Measurements from ENCODE around the gene TYK2. TPM values are rescaled to one million over a fixed set of nuclear protein-coding genes. Genes with fewer than 3 reads are reported as not detected.

The TYK2 gene
- total RNA-seq, 1 experiment from 2014 or later: 66.4 TPM

DNA sequence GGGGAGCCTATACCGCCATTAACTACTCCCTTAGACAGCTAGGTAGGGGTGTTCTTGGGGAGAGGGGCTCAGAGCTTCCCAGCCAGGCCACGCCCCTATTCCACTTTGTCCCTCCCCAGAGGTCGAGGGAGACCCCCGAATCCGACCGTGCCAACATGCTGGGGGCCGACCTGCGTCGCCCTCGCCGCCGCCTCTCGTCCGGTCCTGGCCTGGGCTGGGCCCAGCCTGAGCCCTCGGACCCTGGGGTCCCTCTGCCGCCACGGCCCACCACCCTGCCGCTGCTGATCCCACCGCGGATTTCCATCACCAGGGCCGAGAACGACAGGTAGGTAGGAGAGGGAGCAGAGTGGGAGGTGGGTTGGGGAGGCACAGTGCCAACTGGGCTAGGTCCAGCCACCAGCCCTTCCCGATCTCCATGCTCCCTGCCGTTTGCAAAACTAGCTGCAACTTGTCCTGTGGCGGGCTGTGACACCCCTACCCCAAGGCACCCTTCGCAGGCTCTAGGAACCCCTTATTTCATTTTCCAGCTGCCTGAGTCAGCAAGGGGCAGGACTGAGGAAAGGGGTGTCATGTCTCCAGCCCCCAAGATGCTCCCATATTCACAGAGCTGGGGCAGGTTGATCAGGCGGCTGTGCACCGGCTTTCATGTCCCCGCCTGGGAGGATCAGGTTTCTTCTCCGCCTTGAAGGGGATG is 37.3 kb upstream of the TYK2 start (continued):
- TF ChIP-seq, protein P1, sequence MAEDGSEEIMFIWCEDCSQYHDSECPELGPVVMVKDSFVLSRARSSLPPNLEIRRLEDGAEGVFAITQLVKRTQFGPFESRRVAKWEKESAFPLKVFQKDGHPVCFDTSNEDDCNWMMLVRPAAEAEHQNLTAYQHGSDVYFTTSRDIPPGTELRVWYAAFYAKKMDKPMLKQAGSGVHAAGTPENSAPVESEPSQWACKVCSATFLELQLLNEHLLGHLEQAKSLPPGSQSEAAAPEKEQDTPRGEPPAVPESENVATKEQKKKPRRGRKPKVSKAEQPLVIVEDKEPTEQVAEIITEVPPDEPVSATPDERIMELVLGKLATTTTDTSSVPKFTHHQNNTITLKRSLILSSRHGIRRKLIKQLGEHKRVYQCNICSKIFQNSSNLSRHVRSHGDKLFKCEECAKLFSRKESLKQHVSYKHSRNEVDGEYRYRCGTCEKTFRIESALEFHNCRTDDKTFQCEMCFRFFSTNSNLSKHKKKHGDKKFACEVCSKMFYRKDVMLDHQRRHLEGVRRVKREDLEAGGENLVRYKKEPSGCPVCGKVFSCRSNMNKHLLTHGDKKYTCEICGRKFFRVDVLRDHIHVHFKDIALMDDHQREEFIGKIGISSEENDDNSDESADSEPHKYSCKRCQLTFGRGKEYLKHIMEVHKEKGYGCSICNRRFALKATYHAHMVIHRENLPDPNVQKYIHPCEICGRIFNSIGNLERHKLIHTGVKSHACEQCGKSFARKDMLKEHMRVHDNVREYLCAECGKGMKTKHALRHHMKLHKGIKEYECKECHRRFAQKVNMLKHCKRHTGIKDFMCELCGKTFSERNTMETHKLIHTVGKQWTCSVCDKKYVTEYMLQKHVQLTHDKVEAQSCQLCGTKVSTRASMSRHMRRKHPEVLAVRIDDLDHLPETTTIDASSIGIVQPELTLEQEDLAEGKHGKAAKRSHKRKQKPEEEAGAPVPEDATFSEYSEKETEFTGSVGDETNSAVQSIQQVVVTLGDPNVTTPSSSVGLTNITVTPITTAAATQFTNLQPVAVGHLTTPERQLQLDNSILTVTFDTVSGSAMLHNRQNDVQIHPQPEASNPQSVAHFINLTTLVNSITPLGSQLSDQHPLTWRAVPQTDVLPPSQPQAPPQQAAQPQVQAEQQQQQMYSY (CRISPR knock-in tag; IDR thresholded peaks at IDR 0.05): 0 out of 2 replicates have a peak, but pooled peaks have one; percentile 10
- TF ChIP-seq TCF7 (CRISPR knock-in tag; IDR thresholded peaks at IDR 0.05; ENCODE audit: low read depth): no peak

DNA sequence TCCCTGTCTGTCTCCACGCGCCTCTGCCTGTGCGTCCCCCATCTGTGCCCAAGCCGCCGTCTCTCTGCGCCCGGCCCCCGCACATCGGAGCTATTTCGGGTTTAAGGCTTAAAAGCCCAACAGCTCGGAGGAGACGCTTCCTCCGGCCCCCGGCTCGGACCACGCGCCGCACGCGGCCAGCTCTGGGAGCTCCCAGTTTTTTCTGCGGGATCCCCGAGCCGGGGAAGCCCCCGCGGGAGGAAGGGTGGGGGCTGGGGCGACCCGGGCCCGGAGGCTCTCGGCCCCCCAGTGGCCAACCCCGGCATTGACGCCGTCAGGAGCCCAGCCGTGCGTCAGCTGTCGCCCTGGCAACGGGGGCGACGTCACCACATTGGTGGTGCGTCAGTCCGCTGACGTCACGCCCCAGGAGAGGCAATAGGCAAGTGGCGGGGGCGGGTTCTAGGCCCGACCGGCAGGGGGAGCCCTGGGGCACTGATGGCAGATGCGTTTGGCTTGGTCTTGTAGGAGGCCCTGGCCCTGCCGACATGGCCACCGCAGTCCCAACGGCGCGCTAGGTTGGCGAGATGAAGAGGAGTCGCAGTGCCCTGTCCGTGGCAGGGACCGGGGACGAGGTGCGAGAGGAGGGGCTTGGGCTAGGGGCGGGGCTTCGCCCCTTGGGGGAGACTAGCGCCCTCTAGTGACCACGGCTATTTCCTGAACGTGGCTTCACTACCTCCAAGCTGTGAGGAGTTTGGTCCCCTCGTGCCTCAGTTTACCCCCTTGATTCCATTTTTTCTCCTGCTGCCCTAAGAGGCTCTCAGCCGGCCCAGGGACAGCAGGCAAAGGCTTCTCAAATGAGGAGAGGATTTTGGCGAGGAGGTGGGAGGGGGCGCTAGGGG is 36.2 kb upstream of the TYK2 start:
- no peaks in the 10 kb centered on the region for H3K9me3 Mint-ChIP-seq
- peak overlapping the region; percentile 72 for H3K4me3 Mint-ChIP-seq
- H3K27ac Mint-ChIP-seq: peak overlapping the region; percentile 90
- 0 out of 2 replicates have a peak, but pooled peaks have one; percentile 5 for TF ChIP-seq ZNF121 (CRISPR knock-in tag; IDR thresholded peaks at IDR 0.05)
- TF ChIP-seq ZBTB21 (CRISPR knock-in tag; IDR thresholded peaks at IDR 0.05; ENCODE audit: borderline replicate concordance): peak; percentile 100
- TF ChIP-seq FOXK1 (CRISPR knock-in tag; IDR thresholded peaks at IDR 0.05): peak; percentile 71
- peak; percentile 98 for TF ChIP-seq PRRX2 (CRISPR knock-in tag; IDR thresholded peaks at IDR 0.05)
- no peak for TF ChIP-seq ZNF219 (CRISPR knock-in tag; IDR thresholded peaks at IDR 0.05; ENCODE audit: borderline replicate concordance)
- TF ChIP-seq, protein P2, sequence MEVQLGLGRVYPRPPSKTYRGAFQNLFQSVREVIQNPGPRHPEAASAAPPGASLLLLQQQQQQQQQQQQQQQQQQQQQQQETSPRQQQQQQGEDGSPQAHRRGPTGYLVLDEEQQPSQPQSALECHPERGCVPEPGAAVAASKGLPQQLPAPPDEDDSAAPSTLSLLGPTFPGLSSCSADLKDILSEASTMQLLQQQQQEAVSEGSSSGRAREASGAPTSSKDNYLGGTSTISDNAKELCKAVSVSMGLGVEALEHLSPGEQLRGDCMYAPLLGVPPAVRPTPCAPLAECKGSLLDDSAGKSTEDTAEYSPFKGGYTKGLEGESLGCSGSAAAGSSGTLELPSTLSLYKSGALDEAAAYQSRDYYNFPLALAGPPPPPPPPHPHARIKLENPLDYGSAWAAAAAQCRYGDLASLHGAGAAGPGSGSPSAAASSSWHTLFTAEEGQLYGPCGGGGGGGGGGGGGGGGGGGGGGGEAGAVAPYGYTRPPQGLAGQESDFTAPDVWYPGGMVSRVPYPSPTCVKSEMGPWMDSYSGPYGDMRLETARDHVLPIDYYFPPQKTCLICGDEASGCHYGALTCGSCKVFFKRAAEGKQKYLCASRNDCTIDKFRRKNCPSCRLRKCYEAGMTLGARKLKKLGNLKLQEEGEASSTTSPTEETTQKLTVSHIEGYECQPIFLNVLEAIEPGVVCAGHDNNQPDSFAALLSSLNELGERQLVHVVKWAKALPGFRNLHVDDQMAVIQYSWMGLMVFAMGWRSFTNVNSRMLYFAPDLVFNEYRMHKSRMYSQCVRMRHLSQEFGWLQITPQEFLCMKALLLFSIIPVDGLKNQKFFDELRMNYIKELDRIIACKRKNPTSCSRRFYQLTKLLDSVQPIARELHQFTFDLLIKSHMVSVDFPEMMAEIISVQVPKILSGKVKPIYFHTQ (CRISPR knock-in tag; IDR thresholded peaks at IDR 0.05): peak; percentile 98; the same call in 1 of the 2 replicates
- TF ChIP-seq, protein P3, sequence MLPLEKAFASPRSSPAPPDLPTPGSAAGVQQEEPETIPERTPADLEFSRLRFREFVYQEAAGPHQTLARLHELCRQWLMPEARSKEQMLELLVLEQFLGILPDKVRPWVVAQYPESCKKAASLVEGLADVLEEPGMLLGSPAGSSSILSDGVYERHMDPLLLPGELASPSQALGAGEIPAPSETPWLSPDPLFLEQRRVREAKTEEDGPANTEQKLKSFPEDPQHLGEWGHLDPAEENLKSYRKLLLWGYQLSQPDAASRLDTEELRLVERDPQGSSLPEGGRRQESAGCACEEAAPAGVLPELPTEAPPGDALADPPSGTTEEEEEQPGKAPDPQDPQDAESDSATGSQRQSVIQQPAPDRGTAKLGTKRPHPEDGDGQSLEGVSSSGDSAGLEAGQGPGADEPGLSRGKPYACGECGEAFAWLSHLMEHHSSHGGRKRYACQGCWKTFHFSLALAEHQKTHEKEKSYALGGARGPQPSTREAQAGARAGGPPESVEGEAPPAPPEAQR (CRISPR knock-in tag; IDR thresholded peaks at IDR 0.05): peak; percentile 99
- no peak for TF ChIP-seq ELF4 (CRISPR knock-in tag; IDR thresholded peaks at IDR 0.05; ENCODE audit: low read depth)
- peak; percentile 80; the same call in 1 of the 2 replicates for TF ChIP-seq ZNF232 (CRISPR knock-in tag; IDR thresholded peaks at IDR 0.05)
- TF ChIP-seq, protein P4, sequence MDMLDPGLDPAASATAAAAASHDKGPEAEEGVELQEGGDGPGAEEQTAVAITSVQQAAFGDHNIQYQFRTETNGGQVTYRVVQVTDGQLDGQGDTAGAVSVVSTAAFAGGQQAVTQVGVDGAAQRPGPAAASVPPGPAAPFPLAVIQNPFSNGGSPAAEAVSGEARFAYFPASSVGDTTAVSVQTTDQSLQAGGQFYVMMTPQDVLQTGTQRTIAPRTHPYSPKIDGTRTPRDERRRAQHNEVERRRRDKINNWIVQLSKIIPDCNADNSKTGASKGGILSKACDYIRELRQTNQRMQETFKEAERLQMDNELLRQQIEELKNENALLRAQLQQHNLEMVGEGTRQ (CRISPR knock-in tag; IDR thresholded peaks at IDR 0.05): no peak; the same call in 1 of the 2 replicates
- 0 out of 2 replicates have a peak, but pooled peaks have one; percentile 60 for TF ChIP-seq ZNF423 (CRISPR knock-in tag; IDR thresholded peaks at IDR 0.05)
- peak; percentile 98 for TF ChIP-seq EMX1 (CRISPR knock-in tag; IDR thresholded peaks at IDR 0.05)
- TF ChIP-seq, protein P5, sequence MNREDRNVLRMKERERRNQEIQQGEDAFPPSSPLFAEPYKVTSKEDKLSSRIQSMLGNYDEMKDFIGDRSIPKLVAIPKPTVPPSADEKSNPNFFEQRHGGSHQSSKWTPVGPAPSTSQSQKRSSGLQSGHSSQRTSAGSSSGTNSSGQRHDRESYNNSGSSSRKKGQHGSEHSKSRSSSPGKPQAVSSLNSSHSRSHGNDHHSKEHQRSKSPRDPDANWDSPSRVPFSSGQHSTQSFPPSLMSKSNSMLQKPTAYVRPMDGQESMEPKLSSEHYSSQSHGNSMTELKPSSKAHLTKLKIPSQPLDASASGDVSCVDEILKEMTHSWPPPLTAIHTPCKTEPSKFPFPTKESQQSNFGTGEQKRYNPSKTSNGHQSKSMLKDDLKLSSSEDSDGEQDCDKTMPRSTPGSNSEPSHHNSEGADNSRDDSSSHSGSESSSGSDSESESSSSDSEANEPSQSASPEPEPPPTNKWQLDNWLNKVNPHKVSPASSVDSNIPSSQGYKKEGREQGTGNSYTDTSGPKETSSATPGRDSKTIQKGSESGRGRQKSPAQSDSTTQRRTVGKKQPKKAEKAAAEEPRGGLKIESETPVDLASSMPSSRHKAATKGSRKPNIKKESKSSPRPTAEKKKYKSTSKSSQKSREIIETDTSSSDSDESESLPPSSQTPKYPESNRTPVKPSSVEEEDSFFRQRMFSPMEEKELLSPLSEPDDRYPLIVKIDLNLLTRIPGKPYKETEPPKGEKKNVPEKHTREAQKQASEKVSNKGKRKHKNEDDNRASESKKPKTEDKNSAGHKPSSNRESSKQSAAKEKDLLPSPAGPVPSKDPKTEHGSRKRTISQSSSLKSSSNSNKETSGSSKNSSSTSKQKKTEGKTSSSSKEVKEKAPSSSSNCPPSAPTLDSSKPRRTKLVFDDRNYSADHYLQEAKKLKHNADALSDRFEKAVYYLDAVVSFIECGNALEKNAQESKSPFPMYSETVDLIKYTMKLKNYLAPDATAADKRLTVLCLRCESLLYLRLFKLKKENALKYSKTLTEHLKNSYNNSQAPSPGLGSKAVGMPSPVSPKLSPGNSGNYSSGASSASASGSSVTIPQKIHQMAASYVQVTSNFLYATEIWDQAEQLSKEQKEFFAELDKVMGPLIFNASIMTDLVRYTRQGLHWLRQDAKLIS (CRISPR knock-in tag; IDR thresholded peaks at IDR 0.05; ENCODE audit: borderline replicate concordance): no peak
- no peak for TF ChIP-seq JAZF1 (CRISPR knock-in tag; IDR thresholded peaks at IDR 0.05)
- no peak; the same call in 1 of the 2 replicates for TF ChIP-seq KAT7 (CRISPR knock-in tag; IDR thresholded peaks at IDR 0.05; ENCODE audit: borderline replicate concordance)
- TF ChIP-seq RORB (CRISPR knock-in tag; IDR thresholded peaks at IDR 0.05): no peak
- no peak; the same call in 1 of the 2 replicates for TF ChIP-seq HMGA2 (CRISPR knock-in tag; IDR thresholded peaks at IDR 0.05)
- TF ChIP-seq ZNF138 (CRISPR knock-in tag; conservative IDR thresholded peaks at IDR 0.05): no peak
- TF ChIP-seq NFATC4 (CRISPR knock-in tag; IDR thresholded peaks at IDR 0.05): peak; percentile 94

More for the DNA sequence above, 36.2 kb upstream of the TYK2 start:
- POLR2A ChIA-PET: interaction anchor here (0.8 kb wide), 1 partner anchor 11 kb away, joined by 3 read pairs; no protein-coding TSS in a partner anchor
- H3K27me3 Mint-ChIP-seq (ENCODE audit: low read depth): peaks cover 85% of the 10 kb centered on the region
- H3K4me1 Mint-ChIP-seq: peaks cover 26% of the 10 kb centered on the region
- CTCF ChIA-PET: interaction anchor here (0.6 to 5.9 kb wide), 71 partner anchors 11 to 1028 kb away, joined by 3 to 229 read pairs (median 4); partner anchors contain the start of genes ATG4D, CDC37, DNM2 and DNMT1
- DNase-seq (ENCODE audit: low spot score): peak; percentile 97
- ATAC-seq: peak; percentile 52
- H3K36me3 Mint-ChIP-seq: no peaks in the 10 kb centered on the region
